Measurements from ENCODE around the gene COG1.
"Not testable (repeated sequence)": the region's sequence is repeated elsewhere in the genome, so short reads cannot be mapped to it uniquely, and the experiment has no call there.

COG1 gene, protein sequence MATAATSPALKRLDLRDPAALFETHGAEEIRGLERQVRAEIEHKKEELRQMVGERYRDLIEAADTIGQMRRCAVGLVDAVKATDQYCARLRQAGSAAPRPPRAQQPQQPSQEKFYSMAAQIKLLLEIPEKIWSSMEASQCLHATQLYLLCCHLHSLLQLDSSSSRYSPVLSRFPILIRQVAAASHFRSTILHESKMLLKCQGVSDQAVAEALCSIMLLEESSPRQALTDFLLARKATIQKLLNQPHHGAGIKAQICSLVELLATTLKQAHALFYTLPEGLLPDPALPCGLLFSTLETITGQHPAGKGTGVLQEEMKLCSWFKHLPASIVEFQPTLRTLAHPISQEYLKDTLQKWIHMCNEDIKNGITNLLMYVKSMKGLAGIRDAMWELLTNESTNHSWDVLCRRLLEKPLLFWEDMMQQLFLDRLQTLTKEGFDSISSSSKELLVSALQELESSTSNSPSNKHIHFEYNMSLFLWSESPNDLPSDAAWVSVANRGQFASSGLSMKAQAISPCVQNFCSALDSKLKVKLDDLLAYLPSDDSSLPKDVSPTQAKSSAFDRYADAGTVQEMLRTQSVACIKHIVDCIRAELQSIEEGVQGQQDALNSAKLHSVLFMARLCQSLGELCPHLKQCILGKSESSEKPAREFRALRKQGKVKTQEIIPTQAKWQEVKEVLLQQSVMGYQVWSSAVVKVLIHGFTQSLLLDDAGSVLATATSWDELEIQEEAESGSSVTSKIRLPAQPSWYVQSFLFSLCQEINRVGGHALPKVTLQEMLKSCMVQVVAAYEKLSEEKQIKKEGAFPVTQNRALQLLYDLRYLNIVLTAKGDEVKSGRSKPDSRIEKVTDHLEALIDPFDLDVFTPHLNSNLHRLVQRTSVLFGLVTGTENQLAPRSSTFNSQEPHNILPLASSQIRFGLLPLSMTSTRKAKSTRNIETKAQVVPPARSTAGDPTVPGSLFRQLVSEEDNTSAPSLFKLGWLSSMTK

DNA sequence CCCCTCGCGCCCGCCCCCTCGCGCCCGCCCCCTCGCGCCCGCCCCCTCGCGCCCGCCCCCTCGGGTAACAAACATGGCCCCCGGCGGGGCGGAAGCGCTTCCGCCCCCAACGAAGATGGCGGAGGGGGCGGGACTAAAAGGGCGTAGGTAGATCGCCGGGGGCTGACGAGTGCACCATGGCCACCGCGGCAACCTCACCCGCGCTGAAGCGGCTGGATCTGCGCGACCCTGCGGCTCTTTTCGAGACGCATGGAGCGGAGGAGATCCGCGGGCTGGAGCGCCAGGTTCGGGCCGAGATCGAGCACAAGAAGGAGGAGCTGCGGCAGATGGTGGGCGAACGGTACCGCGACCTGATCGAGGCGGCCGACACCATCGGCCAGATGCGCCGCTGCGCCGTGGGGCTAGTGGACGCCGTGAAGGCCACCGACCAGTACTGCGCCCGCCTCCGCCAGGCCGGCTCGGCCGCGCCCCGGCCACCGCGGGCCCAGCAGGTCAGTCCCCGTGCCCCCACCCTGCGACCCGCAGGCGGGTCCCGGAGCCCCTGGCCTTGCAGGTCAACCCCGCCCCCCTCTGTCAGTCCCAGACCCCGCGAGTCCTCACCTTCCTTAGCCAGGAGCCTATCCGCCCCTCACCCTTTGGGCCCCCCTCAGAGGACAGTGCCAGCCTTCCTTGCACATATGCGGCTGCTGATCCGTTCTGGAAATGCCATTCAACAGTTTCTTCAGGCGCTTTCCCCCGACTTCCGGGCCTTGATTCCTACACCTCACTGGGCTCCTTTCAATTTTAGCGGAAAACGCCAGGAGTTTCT lies at the start of gene COG1:
TSS of gene COG1 (plus strand) at position 162 of the 808 bp plus-strand sequence. CDS start at position 177, 15 bp downstream.
- peak; percentile 93 for DNase-seq

DNA sequence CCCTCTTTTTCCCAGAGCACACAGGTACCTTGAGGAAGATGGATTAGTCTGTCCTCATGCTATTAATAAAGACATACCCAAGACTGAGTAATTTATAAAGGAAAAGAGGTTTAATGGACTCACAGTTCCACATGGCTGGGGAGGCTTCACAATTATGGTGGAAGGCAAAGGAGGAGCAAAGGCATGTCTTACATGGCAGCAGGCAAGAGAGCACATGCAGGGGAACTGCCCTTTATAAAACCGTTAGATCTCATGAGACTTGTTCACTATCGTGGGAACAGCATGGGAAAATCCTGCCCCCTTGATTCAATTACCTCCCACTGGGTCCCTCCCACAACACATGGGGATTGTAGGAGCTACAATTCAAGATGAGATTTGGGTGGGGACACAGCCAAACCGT lies 48.6 kb upstream of the COG1 start:
- DNase-seq, result not testable (repeated sequence)

DNA sequence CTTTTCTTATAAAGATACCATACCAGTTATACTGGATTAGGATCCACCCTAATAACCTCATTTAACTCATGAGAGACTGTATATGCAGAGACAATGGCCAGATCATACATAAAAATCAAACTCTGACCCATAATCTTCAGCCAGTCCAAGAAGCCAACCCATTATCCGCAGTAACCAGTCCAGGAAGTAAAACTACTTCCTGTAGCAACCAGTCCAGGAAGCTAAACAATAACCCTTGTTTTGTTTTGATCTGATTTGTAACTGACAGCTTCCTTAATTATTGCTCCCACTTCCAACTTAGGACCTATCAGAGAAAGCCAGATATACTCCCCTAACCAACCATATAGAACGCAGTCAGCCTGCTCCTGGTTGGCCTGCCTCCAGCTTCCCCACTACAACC lies 47.2 kb upstream of the COG1 start:
- no peak for DNase-seq

DNA sequence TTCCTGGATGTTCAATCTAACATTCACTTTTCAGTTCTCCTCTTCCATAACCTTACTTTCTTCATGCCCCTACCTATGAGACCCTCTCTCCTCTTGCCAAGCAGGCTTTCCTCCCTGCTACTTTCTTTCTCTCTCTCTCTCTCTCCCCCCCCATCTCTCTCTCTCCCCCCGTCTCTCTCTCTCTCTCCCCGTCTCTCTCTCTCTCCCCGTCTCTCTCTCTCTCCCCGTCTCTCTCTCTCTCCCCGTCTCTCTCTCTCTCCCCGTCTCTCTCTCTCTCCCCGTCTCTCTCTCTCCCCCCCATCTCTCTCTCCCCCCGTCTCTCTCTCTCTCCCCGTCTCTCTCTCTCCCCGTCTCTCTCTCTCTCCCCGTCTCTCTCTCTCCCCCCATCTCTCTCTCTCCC lies 45.1 kb upstream of the COG1 start:
- not testable (repeated sequence) for DNase-seq

DNA sequence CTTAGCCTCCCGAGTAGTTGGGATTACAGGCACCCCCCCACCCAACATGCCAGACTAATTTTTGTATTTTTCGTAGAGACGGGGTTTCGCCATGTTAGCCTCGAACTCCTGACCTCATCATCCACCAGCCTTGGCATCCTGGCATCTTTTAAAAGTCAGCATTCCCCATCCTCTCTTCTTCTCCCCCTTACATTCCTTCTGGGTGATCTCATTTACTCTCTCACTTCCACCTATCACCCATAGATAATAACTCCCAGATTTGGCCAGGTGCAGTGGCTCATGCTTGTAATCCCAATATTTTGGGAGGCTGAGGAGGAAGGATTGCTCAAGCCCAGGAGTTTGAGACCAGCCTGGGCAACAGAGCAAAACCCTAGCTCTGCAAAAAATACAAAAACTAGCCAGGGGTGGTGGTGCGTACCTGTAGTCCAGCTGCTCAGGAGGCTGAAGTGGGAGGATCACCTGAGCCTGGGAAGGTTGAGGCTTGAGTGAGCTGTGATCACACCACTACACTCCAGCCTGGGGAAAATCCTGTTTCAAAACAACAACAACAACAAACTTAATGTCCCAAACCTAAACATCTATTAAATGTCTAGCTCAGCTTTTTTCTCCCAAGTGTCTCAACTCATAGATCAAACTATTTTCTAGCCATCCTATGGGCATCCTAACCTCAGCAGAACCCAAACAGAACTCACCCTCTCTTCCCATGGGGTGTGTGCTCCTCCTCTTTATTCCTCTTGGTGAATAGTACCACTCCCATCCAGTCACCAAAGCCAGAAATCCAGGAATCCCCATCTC lies 44.1 kb upstream of the COG1 start:
- no peak for DNase-seq

DNA sequence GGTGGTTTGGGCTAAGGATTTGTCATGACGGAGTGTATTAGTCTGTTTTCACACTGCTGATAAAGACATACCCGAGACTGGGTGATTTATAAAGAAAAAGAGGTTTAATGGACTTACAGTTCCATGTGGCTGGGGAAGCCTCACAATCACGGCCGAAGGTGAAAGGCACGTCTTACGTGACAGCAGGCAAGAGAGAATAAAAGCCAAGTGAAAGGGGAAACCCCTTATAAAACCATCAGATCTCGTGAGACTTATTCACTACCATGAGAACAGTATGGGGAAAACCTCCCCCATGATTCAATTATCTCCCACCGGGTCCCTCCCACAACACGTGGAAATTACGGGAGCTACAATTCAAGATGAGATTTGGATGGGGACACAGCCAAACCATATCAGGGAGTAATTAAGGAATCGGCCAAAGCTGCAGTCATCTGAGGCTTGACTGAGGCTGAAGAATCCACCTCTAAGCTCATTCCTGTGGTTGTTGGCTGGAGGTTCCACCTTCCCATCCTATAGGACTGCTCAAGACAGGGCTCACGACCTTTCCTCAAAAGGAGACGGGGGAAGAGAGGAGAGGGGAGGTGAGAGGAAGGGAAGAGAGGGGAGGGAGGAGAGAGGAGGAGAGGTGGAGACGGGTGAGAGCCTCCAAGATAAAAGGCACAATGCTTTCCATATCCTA lies 42.1 kb upstream of the COG1 start:
- not testable (repeated sequence) for DNase-seq

DNA sequence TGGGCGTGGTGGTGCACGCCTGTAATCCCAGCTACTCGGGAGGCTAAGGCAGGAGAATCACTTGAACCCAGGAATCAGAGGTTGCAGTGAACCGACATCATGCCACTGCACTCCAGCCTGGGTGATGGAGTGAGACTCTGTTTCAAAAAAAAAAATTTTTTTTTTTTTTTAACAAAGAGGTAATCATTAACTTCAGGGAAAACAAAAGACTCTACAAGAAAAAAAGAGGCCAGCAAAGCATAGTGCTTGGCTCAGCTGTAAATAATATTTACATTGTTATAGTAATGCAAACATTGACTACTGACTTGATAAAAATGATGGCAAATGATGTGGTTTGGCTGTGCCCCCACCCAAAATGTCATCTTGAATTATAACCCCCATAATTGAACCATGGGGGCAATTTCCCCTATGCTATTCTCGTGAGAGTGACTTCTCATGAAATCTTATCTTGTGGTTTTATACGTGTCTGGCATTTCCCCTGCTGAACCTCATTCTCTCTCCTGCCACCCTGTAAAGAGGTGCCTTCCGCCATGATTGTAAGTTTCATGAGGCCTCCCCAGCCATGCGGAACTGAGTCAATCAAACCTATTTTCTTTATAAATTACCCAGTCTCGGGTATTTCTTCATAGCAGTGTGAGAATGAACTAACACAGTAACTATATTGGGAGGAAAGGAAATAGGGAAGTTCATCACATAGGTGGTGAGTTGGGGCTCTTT lies 40.8 kb upstream of the COG1 start:
- DNase-seq, result no peak

DNA sequence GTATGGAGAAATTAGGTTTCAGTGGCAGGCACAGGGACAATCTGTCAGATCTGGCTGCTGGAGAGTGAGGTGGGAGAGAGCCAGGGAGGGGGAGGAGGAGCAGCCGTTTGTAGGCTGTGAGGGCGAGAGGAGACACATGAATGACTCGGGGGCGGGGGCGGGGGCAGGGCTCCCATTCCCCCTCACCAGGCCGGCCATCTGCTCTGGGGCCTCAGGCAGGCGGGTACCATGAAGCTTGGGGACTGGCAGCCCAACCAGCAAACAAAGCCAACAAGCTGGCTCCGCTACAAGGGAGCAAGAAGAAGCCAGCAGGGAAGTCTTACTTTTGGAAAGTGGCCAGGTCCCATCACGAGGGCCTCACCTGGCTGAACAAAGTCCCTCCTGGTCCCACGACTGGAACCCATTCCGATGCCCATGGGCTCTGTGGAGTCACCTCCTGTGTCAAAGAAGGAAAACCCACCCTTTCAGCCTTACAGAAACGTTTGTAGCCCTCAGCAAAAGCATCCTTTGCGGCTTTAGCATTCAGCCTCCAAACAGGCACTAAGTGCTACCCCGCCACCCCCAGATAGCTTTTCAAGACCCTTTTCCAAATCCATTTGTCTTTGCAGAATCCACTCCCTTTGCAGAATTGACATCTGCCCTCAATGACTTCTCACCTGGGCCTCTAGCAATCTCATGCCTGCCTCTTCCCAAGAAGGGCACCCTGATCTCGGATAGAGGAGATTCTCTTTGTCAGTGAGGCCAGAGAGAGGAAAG lies 37.3 kb upstream of the COG1 start:
- no peak for DNase-seq

DNA sequence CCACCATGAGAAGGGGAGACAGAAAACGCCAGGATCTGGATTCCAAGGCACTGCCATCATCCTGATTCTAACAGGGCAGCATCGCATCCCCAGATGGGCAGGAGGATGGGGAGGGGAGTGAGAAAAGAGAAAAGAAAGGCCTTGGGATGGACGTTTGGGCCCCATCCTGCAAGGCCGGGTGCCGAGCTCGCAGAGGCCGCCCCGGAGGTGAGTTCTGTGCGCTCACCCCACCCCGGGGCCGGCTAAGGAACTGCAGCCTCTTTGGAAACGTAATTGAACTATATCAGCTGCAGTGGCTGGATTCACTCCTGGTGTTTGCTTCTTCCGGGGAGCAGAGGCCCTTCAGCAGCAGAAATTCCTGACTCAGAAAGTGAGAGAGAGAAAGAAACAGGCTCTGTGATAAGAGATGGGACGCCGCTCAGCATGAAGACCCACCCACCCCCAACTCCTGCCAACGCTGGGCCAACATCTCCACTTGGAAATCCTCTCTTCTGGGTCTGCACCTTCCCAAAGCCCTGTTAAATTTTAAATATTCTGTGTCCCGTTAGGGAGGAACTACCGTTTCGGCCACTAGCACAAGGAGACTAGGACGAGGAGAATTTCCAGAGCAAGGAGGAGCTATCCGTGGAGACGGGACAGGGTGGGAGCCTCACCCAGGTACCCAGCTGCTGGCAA lies 36.6 kb upstream of the COG1 start:
- DNase-seq, result peak; percentile 76

DNA sequence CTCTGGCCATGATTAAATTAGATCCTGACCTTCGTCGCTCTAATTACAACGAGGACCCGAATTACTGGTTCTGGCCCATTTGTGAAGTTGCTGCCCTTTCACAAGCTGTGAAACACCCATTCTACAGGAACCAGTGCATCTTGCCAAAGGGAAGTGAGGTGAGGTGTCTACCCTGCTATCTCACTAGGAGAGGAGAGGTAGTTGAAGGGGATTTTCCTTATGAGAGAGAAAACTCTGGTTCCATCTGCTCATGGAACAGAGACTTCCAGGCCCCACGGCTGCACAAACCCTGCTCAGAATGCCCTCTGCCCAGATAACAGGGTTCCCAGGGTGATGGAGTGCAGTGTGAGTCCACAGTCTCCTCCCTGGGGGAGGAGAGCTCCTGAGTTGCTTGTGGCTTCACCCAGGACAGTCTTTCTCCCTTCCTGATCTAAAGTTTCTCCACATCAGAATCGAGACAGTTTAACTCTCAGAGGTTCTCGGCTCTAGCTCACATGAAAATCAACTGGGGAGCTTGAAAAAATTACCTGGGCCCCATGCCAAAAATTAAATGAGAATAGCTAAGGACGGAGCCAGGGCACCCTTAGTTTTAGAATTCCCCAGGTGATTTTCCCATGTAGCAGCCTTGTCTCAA lies 35.9 kb upstream of the COG1 start:
- no peak for DNase-seq

DNA sequence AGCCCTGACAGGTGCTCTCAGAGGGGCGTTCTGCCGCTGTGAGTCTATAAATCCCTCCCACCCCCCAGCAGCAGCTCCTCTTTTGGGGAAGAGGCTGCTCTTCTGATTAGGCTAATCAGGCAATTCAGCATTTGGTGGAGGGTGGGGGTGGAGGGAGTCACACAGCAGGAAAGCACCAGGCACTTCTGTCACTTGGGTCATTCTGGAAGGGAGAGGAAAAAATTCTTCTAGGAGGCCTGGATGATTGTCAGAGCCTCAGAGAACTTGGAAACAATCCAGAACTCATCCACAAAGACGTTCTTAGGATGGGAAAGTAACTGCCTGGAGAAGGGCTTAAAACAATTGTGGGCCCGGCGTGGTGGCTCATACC lies 35.3 kb upstream of the COG1 start:
- DNase-seq, result no peak

DNA sequence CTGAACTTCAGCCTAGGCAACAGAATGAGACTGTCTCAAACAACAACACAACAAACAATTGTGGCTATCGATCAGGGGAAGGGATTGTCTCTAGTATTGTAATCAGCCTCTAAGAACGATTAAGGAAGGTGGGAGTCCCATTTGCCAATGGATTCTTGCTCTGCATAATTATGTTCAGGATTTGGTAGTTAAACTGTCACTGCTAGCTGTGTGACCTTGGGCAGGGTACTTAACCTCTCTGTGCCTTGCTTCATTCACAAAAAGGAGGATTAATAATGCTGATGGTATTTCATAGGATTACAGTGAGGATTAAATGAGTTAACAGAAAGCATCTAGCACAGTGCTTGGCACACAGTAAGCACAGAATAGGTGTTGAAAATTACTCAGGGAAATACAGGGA lies 34.7 kb upstream of the COG1 start:
- no peak for DNase-seq

DNA sequence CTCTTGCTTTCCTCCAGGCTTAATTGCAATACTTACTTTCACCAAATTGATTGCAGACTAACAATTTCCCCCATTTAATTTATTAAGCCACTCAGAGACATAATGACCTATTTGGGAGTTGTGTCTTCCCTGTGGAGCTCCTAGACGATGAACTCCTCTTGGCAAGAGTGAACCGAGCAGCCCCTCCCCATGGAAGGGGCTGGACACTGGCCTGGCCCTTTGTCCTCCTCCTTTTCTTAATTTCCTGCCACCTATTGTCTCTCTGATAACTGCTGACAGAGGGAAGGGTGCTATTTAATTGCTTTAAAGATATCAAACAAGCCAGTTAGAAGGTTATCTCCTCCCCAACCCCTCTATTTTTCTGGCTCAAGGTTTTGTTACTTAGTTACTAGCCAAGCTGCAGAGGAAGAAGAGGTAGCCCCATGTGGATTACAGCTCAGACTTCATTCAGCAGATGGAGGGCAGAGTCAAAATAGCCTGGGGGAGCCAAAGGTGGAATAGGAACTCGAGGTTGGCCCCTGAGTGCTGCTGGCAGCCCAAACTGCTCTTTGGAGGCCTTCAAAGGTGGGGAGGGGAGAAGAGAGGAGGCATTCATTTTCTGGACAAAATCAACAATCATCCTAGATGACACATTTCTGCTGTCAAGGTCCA lies 31.8 kb upstream of the COG1 start:
- DNase-seq, result no peak

DNA sequence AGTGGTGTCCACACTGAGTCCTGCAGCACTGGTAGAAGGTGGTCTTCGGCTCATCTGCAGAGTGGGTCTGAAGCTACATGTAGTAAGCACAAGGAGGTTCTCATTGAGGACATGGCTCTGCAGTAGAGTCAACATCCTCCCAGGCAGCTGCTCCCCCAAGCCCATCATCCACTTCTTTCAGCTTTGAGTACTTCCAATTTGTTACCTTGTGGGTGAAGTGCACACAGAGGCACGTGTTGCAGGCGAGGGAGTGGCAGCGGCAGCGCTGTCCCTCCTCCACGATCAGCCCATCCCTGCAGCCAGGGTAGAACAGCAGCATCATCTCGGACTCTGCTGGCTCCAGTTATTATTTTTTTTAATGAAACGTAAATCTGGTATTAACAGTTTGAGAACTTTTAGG lies 29.8 kb upstream of the COG1 start:
- DNase-seq, result no peak

DNA sequence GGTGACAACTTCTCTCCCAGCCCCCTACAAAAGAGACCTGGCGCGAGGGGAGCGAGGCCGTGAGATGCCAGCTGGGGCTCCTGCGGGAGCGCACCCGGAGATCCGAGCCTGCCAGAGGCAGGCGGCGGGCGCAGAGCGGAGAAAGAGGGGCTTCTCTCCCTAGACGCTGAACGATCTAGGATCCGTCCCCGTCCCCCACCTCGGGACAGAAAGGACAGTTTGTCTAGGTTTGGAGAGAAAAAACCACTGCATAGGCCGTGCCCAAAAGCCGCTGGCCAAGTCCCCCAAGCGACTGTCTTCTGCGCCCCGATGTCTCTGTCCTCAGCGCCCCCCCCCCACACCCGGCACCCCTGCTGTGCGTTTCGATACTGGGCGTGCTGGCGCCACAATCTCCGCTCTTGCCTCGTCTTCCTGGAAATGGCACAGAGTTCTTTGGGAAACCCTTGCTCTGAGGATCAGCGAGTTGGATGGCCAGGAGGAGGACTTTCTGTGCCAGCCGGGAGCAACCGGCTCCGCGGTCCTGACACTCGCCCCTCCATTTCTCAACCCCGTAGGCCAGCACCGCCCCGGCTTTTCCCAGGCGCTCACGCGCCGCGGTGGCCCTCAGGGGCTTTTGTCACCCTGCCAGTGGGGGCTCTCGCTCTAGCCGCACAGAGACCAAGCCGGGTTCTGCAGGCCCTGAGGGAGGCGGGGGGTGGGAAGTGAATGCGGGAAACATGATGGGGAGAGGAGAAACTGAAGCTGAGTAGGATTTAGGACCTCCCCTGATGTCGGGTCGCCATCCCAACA lies 27.0 kb upstream of the COG1 start:
- peak; percentile 36 for DNase-seq

DNA sequence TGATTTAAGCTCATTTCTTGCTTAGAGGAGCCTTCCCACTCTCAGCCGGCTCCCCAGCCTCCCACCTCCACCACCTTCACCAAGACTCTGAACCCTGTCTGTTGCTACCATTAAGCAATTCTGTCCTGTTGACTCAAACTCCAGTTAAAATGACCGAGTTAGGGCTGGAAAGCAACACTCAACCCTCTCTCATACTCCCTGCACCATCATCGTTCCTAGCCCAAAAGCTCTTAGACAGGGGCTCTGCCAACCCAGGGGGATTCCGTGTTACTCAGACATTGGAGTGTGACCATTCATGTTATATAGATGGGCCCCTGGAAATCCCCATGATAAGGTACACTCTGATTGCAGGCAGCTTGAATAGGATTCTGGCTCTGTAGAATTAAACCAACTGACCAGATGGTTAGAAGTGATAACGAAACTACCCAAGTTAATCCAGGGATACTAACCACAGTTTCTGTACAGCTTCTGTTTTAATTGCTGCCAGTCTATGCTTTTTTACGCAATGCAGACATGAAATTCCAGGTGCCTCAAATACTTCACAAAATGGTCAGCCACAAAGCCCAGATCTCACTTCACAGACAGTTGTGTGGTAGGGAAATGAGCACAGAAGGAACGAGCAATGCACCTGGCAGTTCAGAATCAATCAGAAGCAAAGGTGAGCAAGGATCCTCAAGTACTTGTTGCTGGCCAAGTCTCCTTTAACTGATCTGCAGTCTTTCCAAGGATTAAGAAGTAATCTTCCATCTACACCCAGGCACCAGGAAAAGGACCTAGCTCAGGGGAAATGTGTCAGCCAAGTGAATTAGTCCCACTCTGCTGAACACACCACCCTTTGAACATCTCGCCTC lies 25.9 kb upstream of the COG1 start:
- DNase-seq, result no peak

DNA sequence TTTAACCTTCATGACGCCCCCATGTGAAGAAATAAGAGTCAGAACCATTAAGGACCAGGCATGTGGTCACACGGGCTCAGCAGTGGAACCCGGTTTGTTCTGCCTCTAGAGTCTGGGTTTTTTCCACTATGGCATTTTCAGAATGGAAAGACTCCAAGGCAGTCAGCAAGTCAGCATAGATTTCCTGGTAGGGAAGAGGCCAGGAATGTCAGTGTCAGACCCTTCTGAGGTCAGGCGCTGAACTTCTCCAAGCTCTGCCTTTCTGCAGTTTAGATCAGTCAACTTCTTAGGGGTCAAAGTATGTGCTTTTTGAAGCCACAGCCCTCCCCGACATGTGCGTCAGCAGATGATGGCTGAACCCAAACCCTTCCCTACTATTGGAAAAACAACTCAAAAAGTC lies 24.2 kb upstream of the COG1 start:
- DNase-seq, result no peak

Measured in femur (tissue), 1 donor.